GM18508 (cell line): ENCODE data around the gene CHST13.

ENCODE experiments used
- ATAC-seq: cut with Tn5 transposase; IDR thresholded peaks from one replicate; pipeline ENCODE4 v1.9.1; 2021; ENCODE audit warnings: moderate number of reproducible peaks; ENCODE audit not compliant: insufficient read depth, unreplicated experiment

Gene CHST13

DNA sequence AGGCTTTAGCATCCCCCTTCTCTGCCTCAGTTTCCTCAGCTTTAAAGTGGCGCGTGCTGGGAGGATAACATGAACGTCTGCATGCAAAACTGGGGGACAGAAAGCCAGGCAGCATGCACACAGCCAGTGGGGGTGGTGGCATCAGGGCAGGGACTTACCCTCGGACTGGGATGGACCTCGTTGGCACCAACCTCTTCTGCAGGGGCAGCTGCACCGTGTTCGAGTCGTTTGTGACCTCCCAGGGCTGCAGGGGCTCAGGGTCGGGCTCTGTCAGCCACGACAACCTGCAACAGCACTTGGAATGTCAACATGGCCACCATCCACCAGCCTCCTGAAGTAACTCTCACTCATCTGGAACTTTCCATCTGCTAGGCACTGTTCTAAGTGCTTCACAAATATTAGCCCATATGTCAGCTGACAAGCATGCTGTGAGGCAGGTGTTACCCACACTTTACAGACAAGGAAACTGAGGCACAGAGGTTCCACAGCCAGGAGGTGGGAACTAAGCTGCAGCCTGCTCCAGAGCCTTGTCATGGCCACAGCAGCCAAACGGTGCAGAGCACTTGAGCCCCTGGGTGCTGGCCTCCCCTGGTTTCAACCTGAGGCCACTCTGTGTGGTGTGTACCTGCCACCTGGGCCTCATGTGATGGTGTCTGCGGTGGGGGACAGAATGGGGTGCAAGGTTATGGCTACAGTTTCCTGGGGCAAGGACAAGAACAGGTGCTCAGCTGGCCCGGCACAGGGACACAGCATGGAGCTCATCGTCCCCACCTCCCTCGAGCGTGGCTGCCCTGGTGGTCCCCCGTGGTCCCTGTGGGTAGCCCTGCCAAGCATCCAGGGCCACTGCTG, 28.1 kb downstream of the CHST13 start:
- ATAC-seq, result no peak

- no peak for ATAC-seq
Measured at GRCh38 chr3:126552688-126553283, 28.8 kb downstream of the CHST13 start.

GRCh38 chr3:126553284-126554084, 29.5 kb downstream of the CHST13 start:
- ATAC-seq, result no peak

DNA sequence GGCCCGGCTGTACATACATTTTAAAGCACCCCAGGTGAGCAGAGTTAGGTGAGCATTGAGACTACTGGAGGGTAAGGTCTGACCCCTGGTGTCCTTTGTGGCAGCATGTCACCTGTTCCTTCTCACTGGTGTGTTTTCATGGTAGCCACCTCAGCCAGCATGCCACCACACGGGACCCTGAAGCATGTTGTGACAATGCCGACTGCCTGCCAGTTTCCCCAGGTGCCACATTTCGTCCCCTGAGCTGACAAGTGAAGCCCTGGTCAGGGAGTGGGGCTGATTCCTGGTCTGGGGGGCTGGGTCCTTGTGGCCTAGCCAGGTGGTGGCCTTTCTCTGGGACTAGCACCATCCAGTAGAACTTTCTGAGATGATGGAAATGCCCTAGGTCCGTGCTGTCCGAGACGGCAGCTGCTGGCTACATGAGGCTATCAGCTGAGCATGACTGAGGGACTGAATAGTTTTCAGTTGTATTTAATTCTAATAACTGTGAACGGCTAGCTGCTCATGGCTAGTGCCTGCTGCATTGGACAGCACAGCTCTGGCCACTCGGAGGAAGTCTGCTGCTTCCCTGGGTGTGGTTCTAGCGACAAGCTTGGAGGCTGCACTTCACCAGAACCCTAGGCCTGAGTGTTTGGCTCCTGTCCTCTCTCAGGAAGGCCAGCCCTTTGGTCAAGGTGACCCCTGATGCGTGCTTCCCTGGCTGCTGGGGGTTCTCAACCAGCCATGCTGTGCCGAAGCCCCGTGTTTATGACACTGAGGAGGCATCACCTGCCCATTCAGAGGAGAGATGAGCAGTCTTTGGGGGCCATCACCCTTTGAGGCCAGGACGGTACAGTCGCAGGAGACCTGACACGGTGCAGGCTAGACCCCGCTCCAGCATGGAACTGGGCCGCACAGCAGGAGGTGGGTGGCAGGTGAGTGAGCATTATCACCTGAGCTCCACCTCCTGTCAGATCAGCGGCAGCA, 30.9 kb downstream of the CHST13 start:
- ATAC-seq, result no peak

GRCh38 chr3:126555795-126556636, 32.1 kb downstream of the CHST13 start:
- no peak for ATAC-seq

- ATAC-seq, result no peak
Measured at GRCh38 chr3:126556637-126557414, 32.9 kb downstream of the CHST13 start.

DNA sequence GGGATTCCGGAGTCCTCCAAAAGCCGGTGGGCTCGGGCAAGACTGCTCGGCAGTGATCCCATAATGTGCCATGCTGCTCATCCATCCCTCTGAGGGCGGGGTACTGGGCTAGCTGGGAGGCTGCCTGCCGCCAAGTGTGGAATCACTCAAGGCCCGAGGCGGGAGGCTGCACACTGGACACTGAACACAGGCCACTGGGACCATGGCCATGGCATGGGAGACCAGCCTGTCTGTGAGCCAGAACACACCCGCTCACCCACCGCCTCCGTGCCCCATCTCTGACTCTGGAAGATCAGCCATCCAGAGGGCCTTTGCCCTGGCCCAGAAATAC, 33.4 kb downstream of the CHST13 start:
- no peak for ATAC-seq

GRCh38 chr3:126557761-126558160, 33.8 kb downstream of the CHST13 start:
- no peak for ATAC-seq

DNA sequence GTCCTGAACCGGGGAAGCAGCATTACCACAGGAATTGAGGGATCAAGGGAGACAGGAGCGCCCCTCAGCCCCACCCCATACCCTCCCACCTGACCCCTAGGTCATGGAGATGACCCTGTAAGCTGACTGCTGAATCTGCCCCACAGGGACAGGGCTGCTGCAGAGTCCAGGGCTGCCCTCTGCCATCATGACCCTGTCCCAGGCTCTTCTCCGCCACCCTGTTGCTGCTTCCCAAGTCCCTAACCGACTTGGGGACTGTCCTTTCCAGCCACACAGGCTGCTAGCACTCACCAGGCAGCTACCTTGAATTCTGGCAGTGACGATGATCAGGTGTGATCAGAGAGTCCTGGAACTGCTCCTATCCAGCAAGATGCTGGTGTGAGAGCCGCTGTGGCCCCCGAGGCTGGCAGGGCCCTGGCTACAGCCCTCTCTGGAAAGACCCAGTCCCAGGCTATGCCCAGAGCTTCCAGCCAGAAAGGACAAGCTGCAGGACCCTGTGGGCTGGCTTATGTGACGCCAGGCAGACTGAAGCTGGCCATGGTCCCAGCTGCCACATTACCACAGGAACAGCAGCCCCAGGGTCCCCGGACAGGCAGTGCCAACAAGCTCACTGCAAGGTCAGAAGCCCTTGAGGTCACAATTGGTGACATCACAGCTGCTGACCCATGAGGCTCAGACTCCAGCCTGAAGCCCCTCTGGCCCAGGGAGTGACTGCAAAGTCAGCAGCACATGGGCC, 34.5 kb downstream of the CHST13 start, which contains the start of gene C3orf22:
C3orf22 (minus strand) TSS at position 597 of the 736 bp plus-strand sequence. CDS start 5,542 bp downstream, outside the sequence.
- no peak for ATAC-seq

- no peak for ATAC-seq
Measured at GRCh38 chr3:126562737-126563276, 38.9 kb downstream of the CHST13 start.

DNA sequence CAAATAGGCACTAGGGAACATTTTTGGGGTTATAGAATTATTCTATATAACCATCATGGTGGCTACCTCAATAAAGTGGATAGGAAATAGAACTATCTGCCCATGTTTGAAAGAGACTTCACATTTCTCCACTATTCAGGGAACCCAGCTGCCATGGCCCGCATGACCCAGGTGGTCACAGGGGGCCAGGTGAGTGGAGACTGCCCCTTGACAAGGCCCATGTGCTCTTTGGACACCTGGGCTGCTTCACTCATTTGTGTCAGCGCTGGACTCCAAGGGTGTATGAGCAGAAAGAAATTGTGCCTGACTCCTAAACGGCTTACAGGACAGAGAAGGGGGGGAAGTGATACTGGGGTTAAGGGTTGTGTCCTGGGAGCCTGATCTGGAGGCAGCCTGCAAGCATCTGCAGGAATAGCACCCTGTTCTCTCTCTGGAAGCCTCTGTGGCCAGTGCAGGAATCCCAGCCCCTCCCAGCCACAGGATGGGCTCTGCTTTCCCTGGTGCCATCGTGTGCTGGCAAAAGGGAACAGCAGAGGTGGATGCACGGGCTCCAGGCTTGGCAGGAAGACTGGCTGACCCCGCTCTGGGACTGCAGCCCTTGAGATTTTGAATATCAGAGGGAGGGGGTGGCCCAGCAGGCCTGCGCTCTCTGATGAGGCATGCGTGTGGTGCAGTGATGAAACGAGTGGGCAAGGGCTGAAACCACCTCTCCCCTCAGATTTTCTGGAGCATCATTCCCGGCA, 43.9 kb downstream of the CHST13 start:
- ATAC-seq, result no peak

DNA sequence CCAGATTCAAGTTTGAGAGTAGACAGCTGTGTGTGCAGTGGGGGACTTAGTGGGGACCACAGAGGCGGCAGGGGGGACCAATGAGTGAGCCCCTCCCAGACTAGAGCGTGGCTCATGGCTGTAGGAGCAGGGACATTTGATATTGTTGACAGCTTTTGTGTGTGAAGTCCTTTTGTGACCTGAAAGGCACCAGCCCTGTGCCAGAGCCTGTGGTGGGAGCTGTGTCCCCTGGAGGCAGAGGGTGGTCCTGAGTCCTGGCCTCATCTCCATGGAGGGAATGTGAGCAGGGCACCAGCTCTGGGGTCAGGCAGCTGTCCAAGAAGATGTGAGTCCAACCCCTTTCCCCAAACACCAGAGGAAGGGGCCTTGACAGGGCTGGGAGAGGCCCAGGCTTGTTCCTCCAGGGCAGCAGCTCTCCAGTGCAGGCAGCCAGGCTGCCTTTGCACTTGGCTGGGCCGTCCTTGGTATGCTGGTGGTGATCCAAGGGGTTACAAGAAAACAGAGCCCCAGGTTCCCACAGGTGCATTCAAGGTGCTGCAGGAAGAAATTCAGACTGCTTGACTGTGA, 44.9 kb downstream of the CHST13 start:
- no peak for ATAC-seq

GRCh38 chr3:126569390-126569975, 45.5 kb downstream of the CHST13 start:
- ATAC-seq, result no peak

DNA sequence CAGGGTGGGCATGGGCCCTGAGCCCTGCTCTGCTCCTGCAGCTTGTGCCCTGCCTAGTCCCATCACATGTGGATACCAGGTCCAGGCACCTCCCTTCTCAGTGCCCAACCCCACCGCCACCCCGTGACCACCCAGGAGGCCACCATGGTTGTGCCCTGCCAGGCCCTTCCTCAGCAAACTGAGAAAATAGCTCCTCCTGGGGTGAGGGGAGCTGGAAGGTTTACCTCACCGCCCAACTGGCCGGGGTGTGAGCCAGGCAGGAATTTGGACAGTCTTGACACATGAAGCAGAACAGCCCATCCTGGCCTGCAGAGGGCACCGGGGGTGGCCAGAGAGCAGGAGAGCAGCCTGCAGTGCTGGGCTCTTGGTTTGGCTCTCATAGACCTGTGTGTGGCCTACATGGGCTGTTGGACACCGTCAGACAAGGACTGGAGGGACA, 46.2 kb downstream of the CHST13 start:
- ATAC-seq, result no peak

DNA sequence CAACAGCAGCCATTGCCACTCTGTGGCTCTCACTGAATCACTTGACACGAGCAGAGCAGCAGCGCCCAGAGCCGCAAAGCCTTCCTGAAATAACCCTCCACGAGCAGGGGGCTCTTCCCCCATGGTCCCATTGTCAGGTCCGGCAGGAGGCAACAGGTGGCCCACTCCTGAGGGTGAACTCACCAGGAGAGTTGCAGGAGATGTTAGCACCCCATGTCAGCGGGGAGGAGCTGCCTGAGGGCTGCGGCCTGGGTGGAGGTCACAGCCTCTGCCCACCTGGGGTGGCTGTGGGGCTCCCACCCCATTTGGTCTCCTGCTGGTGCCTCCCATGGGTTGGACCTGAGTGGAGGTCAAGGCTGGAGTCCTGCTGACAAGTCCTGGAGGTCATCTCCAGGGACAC, 47.1 kb downstream of the CHST13 start:
- no peak for ATAC-seq
